GM18873 (cell line): ENCODE data around the gene ATP10A.
"Not testable (repeated sequence)": the region's sequence is repeated elsewhere in the genome, so short reads cannot be mapped to it uniquely, and the experiment has no call there.

Experiments used
- ATAC-seq: cut with Tn5 transposase; IDR thresholded peaks from one replicate; pipeline ENCODE4 v1.9.1; 2021; ENCODE audit warnings: mild to moderate bottlenecking, moderate library complexity, moderate number of reproducible peaks; ENCODE audit not compliant: unreplicated experiment, low FRiP score

The ATP10A gene

GRCh38 chr15:25777037-25777436, 86.1 kb downstream of the ATP10A start:
- no peak for ATAC-seq

DNA sequence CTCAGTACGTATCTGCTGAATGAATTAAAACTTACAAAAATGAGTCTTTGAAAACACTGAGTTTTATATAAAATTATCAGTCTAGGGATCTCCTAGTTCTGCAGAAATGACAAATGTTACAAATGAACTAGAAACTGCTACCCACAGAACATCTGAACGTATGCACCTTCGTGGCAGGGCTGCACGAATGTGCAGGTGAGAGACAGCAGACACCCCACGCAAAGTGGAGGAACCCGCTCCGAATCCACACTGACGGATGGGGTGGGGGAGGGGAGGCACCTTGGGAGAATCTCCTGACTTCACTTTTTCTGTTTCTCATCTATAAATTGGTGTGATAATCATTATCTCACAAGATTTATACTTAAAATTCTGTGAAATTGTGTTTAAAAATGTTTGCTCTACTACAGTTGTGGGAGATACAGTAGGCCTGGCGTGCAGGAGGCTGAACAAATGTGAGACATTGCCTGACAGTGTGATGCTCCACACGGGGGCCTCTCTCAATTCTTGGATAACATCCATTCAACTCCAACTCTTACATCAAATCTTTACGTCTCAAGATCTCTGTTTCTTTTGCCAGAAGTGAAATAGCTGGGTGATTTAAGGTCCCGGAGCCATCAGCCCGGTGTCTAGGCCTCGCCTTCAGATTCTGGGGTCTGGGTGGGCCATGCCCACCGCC, 86.9 kb downstream of the ATP10A start:
- no peak for ATAC-seq

GRCh38 chr15:25775317-25775912, 87.7 kb downstream of the ATP10A start:
- ATAC-seq: no peak

DNA sequence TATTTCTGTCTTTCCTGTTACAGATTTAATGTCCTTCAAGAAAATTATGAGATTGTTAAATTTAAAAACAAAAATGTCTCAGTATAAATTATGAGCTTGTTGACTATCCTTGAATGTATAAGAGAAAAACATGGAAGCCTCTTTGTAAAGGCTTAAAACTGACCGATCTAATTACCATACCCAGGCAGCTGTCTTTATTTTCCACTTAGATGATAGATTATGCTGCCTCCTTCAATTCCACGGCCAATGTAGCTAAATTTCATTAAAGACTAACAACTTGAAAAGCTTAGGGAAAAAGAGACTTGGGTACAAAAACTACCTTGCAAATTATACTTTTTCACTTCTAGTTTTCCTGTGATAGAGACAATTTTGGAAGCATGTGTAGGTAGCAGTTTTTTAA, 88.3 kb downstream of the ATP10A start:
- no peak for ATAC-seq

DNA sequence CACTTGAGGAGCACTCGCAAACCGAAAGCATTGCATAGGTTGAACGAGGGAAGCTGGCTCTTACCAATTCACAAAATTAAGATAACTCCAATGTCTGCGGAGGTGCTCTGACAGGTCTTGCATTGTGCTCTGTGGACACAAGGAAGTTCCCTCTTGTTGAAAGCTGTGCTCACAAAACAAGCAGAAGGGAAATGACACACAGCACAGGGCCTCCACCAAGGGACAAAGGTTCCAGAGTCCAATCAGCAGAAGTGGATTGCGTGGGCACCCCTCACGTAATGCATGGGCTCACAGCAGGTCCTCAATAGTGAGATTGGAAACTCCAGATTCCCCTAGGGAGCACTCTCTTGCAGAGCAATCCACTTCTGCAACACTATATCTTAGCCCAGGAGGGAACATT, 89.9 kb downstream of the ATP10A start:
- ATAC-seq: no peak

GRCh38 chr15:25772500-25772899, 90.6 kb downstream of the ATP10A start:
- no peak for ATAC-seq

DNA sequence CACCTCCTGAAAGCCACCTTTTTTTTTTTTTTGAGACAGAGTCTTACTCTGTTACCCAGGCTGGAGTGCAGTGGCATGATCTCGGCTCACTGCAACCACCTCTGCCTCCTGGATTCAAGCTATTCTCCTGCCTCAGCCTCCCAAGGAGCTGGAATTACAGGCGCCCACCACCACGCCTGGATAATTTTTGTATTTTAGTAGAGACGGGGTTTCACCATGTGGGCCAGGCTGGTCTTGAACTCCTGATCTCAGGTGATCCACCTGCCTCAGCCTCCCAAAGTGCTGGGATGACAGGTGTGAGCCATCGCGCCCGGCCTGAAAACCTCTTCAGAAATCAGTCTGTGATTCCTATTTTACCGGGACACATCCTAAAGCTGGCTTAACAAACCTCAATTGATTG, 91.4 kb downstream of the ATP10A start:
- ATAC-seq: not testable (repeated sequence)

GRCh38 chr15:25771338-25771706, 91.8 kb downstream of the ATP10A start:
- ATAC-seq: no peak

DNA sequence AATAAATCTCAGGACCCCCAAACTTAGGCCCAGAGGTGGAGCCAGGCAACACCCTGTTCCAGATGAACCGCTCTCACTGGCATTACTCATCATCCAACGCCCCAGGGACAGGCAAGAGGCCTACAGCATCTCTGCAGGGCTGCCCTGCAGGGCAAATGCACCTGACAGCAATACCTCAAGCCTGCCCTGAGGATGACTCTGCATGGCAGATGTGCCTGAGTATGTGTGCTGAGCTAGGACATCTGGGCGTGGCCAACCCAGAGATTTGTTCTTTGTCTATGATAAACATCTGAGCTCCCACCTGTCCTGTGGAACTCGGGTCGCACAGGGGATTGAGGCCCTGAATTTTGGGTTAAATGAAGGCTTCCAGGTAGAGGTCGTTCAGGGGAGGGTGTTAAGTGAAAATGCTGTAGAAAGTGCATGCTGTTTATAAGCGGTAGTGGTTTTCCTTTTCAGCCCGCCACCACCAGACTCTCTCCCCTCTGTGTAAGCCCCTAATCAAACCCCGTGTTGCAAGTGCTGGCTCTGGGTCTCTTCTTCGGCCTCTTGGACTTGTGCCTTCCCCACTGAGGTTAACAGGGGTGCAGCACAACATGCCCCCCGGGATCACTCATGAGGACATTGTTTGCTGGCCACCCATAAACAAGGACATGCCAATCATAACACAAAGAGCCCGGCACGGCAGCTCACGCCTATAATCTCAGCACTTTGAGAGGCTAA, 92.3 kb downstream of the ATP10A start:
- no peak for ATAC-seq

GRCh38 chr15:25770031-25770430, 93.1 kb downstream of the ATP10A start:
- no peak for ATAC-seq

DNA sequence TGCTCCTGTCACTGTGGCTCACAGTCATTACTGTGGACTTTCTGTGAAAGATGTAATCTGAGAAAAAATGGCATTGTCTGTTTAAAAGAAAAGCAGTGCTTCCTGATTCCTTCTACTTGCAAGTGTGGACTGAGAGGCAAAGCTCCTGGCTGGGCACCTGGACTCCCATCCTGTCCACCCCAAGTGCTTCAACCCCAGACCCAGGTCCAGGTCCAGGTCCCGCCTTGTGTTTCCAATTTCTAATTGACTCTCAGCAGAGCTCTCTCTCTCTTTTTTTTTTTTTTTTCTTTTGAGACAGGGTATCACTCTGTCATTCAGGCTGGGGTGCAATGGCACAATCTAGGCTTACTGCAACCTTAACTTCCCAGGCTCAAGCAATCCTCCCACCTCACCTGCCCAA, 94.9 kb downstream of the ATP10A start:
- no peak for ATAC-seq

DNA sequence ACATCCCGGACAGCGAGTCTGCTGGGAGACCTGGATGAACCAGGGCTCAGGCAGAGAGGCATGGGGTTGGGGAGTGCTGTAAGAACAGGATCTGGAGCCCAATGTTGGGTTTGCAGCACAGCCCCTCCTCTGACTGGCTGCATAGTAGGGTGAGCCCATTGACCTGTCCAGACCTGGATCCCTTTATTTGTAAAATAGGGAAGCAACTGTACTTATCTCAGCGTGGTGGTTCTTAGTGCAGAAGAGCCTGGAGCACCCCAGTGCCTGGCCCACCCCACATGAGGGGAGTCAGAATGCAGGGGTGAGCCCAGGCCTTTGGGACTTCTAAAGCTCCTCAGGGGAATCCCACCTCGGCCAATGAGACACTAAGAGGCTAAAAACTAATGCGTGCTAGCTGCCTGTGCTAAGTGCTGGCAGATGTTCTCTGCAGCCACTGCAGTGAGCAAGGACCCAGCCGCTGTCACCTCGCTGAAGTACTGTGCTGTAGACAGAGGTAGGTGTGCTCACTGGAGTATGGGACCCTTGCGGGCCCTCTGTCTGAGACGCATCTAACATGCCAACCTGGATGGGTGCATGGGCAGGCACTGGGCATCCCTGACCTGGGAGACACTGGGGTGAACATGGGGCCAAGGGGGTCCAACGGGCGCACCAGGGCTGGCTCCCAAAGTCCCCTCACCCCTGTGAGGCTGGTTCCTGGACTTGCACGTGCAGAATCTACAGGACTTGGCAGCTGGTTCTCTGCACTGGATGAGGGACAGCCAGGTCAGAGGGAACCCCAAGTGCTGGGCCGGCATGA, 95.6 kb downstream of the ATP10A start:
- ATAC-seq: no peak

DNA sequence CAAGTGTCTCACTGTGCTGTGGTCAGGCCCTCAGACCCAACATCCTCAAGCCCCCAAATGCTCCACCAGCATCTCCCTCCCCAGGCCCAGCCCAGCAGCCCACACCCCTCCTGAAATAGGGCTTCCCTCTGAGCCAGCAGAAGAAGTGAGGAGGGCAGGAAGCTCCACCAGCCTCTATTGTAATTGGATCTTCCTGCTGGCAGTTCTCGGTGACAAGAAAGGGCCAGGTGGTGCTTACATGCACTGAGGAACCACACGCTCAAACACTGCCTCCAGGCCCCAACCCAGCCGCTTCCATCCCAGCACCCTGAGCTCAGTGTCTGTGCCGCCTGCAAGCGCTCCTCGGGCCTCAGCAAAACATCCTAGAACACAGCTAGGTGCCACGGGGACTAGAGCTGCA, 96.7 kb downstream of the ATP10A start:
- ATAC-seq: no peak

- no peak for ATAC-seq
Observed at GRCh38 chr15:25764980-25765735, 98.0 kb downstream of the ATP10A start.

- ATAC-seq: no peak
Observed at GRCh38 chr15:25763954-25764353, 99.2 kb downstream of the ATP10A start.

DNA sequence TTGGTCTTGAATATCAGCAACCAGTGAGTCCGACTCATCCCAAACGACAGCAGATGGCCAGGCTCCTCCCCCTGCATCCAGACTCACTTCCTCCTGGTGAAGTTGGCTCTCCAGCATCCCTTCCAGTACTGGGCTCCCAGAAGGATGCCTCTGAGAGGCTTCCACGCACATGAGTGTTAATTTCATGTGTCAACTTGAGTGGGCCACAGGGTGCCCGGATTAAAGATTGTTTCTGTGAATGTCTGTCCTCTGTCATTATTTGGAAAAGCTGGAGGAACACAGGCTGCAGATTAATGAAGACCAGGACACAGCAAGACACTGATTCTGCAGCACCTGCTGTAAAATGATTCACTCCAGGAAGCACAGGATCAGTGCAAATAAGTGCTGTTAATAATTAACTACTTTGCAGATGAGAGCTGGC, 99.8 kb downstream of the ATP10A start:
- ATAC-seq: no peak

- ATAC-seq: no peak
Observed at GRCh38 chr15:25761971-25762662, 101.0 kb downstream of the ATP10A start.

GRCh38 chr15:25759421-25759820, 103.7 kb downstream of the ATP10A start:
- no peak for ATAC-seq

DNA sequence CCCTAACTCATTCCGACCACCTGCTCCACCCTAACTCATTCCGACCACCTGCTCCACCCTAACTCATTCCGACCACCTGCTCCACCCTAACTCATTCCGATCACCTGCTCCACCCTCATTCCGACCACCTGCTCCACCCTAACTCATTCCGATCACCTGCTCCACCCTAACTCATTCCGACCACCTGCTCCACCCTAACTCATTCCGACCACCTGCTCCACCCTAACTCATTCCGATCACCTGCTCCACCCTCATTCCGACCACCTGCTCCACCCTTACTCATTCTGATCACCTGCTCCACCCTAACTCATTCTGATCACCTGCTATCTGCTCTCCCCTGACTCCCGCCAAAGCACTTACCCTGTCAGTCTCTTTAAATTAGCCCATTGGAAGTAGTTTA, 104.5 kb downstream of the ATP10A start:
- ATAC-seq: not testable (repeated sequence)
